Large intestine (tissue), 3 donors: ENCODE results near the gene MTMR3. TPM values are rescaled to one million over a fixed set of nuclear protein-coding genes. Genes with fewer than 3 reads are reported as not detected.

Experiments
- DNase-seq, 2 donors: peaks; one replicate each; pipeline versions ENCODE4 v3.0.0 to v3.0.0-alpha.2; 2013
- H3K27ac ChIP-seq: one replicate; pipeline ENCODE4 v1.5.1; 2013; ENCODE audit warnings: low read length
- H3K27me3 ChIP-seq: 2 replicates; pipeline ENCODE4 v1.6.1; 2013; ENCODE audit warnings: low read length; ENCODE audit not compliant: control insufficient read depth, insufficient read depth
- H3K36me3 ChIP-seq: 2 replicates; pipeline ENCODE4 v1.6.1; 2013; ENCODE audit warnings: low read length; ENCODE audit not compliant: control insufficient read depth, insufficient read depth
- H3K4me1 ChIP-seq: one replicate; pipeline ENCODE4 v1.6.1; 2013; ENCODE audit warnings: low read length; ENCODE audit not compliant: control insufficient read depth, insufficient read depth
- H3K4me3 ChIP-seq: one replicate; pipeline ENCODE4 v1.5.1; 2013; ENCODE audit warnings: low read length
- H3K9me3 ChIP-seq: one replicate; pipeline ENCODE4 v1.6.1; 2013; ENCODE audit warnings: mild to moderate bottlenecking, low read depth, low read length, moderate library complexity; ENCODE audit not compliant: control insufficient read depth
- WGBS: methylation state at CpG from one replicate; pipeline ENCODE4 v1.1.5; 2013; ENCODE audit warnings: low lambda C conversion rate; ENCODE audit not compliant: insufficient coverage; 5-methylcytosine and 5-hydroxymethylcytosine counted together
- polyA plus RNA-seq: library from polyadenylated mRNA; unstranded; fragments of 120-200 nt; gene quantifications from one replicate; pipeline ENCODE4 v1.2.1, GENCODE V29; 2013

The MTMR3 gene
- polyA plus RNA-seq, 1 donor = 32.2 TPM

- WGBS = no CpG with 5 or more reads among the region's 1 CpG
- Histone ChIP-seq H3K27me3 (no peaks in the 10 kb centered on the region), H3K4me1 (peaks cover 7% of the 10 kb centered on the region), H3K27ac (no peak overlapping the region), H3K4me3 (no peak overlapping the region), H3K36me3 (no peaks in the 10 kb centered on the region), H3K9me3 (no peaks in the 10 kb centered on the region)
- no peak for DNase-seq
Measured at GRCh38 chr22:29886596-29886995, 3.6 kb downstream of the MTMR3 start.

GRCh38 chr22:29887358-29887757 lies 4.4 kb downstream of the MTMR3 start:
- WGBS = no CpG with 5 or more reads among the region's 2 CpGs
- no peaks in the 10 kb centered on the region for H3K27me3 ChIP-seq
- peaks cover 7% of the 10 kb centered on the region for H3K4me1 ChIP-seq
- no peak overlapping the region for H3K27ac ChIP-seq
- H3K4me3 ChIP-seq = no peak overlapping the region
- no peaks in the 10 kb centered on the region for H3K9me3 ChIP-seq
- no peaks in the 10 kb centered on the region for H3K36me3 ChIP-seq
- DNase-seq = no peak

- 96% methylated on average over 4 of the region's 5 CpGs for WGBS
- Histone ChIP-seq H3K4me3 (no peak overlapping the region), H3K36me3 (no peaks in the 10 kb centered on the region), H3K27me3 (no peaks in the 10 kb centered on the region), H3K4me1 (no peaks in the 10 kb centered on the region), H3K27ac (no peak overlapping the region), H3K9me3 (no peaks in the 10 kb centered on the region)
- DNase-seq = no peak
Measured at GRCh38 chr22:29890760-29891159, 7.8 kb downstream of the MTMR3 start.

GRCh38 chr22:29892315-29893156 lies 9.6 kb downstream of the MTMR3 start:
- WGBS = no CpG with 5 or more reads among the region's 1 CpG
- no peaks in the 10 kb centered on the region for H3K27me3 ChIP-seq
- no peak overlapping the region for H3K4me3 ChIP-seq
- no peak for DNase-seq
- H3K27ac ChIP-seq = no peak overlapping the region
- no peaks in the 10 kb centered on the region for H3K4me1 ChIP-seq
- no peaks in the 10 kb centered on the region for H3K36me3 ChIP-seq
- no peaks in the 10 kb centered on the region for H3K9me3 ChIP-seq

DNA sequence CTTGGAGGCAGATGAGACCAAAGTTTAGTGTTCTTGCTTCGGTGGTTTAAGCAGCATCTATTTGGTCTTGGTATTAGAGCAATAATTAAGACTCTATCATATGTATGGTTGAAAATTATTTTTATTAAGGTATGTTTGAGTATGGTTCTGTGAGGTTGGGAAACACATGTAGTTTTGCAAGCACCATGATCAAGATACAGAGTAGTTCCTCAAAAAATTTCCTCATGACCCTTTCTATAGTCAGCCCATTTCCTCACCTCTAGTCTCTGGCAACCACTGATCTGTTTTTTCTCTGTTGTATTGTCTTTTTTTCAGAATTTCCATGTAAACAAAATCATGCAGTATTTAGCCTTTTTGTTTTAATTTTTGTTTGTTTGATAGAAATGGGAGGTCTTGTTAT lies 18.4 kb downstream of the MTMR3 start:
- no peaks in the 10 kb centered on the region for H3K27me3 ChIP-seq
- H3K4me3 ChIP-seq = no peak overlapping the region
- 100% methylated on average over 1 of the region's 1 CpG for WGBS
- H3K9me3 ChIP-seq = no peaks in the 10 kb centered on the region
- no peak overlapping the region for H3K27ac ChIP-seq
- H3K36me3 ChIP-seq = no peaks in the 10 kb centered on the region
- no peak for DNase-seq
- H3K4me1 ChIP-seq = no peaks in the 10 kb centered on the region

DNA sequence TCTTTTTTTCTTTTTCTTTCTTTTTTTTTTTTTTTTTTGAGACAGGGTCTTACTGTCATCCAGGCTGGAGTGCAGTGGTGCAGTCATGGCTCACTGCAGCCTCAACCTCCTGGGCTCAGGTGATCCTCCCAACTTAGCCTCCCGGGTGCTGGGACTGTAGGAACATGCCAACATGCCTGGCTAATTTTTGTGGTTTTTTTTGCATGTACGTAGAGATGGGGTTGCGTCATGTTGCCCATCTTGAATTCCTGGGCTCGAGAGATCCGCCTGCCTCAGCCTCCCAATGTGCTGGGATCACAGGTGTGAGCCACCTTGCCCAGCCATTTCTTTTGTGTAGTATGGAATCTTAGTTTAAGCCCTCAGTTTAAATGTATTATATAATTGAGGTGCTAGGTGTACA lies 20.4 kb downstream of the MTMR3 start:
- H3K27me3 ChIP-seq = no peaks in the 10 kb centered on the region
- H3K9me3 ChIP-seq = no peaks in the 10 kb centered on the region
- no CpG with 5 or more reads among the region's 5 CpGs for WGBS
- H3K36me3 ChIP-seq = no peaks in the 10 kb centered on the region
- DNase-seq = no peak
- no peak overlapping the region for H3K4me3 ChIP-seq
- peaks cover 7% of the 10 kb centered on the region for H3K4me1 ChIP-seq
- H3K27ac ChIP-seq = no peak overlapping the region

DNA sequence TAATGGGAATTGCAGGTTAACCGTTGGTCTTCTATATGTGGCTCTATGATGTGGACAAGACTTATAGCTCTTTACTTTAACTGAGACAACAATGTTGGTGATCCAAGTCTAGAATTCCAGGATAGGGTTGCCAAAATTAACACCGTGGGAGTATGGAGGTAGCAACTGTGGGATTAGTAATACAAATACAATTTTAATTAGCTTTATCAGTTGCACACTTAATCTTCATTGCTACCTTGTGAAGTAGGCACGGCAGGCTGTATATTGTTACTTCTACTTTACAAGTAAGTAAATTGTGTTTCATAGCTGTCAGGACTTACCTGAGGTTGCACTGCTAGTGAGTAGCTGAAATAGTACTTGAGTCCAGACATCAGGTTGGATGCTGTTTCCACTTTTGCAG lies 21.0 kb downstream of the MTMR3 start:
- no CpG with 5 or more reads among the region's 3 CpGs for WGBS

DNA sequence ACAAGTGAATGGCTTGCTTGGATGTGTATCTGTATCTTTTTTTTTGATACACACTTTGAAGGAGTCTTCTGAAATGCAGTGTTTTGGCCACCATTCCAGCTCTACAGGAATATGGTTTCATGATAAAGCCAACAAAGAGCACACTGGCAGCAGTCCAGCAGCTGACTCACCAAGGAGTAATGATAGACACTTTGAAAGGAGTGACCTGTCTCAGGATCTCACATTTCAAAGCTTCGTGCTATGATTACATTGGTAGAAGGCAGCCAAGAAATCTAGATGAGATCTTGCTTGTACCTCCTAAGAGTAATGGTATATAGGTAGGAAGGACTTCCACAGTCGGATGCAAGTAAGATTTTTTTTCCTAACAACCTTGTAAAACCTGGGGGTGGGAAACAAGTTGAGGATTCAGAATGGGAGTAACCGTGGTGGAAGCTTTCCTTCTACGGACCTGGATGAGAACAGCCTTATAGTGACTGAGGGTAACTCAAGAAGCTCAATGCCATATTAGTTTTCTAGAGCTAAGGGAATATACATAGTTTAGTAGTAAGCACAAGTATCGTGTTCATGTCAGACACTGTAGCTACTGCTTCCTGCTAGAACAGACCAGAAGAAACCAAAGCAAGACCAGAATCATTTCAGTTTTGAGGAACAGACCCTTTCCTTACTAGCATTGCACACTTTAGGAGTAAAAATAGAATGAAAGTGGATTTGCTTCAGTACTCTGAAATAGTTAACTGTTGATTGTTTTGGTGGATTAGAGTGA lies 25.0 kb downstream of the MTMR3 start:
- Histone ChIP-seq H3K27ac (peak overlapping the region; percentile 30), H3K27me3 (no peaks in the 10 kb centered on the region), H3K9me3 (no peaks in the 10 kb centered on the region), H3K36me3 (no peaks in the 10 kb centered on the region), H3K4me1 (peaks cover 7% of the 10 kb centered on the region), H3K4me3 (no peak overlapping the region)
- DNase-seq = peak; percentile 77 to 86
- no CpG with 5 or more reads among the region's 5 CpGs for WGBS

More for the DNA sequence above, 21.0 kb downstream of the MTMR3 start:
- DNase-seq = no peak
- Histone ChIP-seq H3K4me1 (peaks cover 7% of the 10 kb centered on the region), H3K27me3 (no peaks in the 10 kb centered on the region), H3K36me3 (no peaks in the 10 kb centered on the region), H3K27ac (no peak overlapping the region), H3K9me3 (no peaks in the 10 kb centered on the region), H3K4me3 (no peak overlapping the region)

GRCh38 chr22:29912141-29912540 lies 29.2 kb downstream of the MTMR3 start:
- Histone ChIP-seq H3K27ac (no peak overlapping the region), H3K4me1 (peaks cover 7% of the 10 kb centered on the region), H3K27me3 (no peaks in the 10 kb centered on the region), H3K4me3 (no peak overlapping the region), H3K9me3 (no peaks in the 10 kb centered on the region), H3K36me3 (no peaks in the 10 kb centered on the region)
- DNase-seq = no peak
- no CpG with 5 or more reads among the region's 4 CpGs for WGBS

GRCh38 chr22:29912605-29913398 lies 29.8 kb downstream of the MTMR3 start:
- DNase-seq = peak; percentile 19 to 35

More at GRCh38 chr22:29912605-29913398, 29.8 kb downstream of the MTMR3 start:
- Histone ChIP-seq H3K27ac (no peak overlapping the region), H3K36me3 (no peaks in the 10 kb centered on the region), H3K4me1 (peaks cover 6% of the 10 kb centered on the region), H3K27me3 (no peaks in the 10 kb centered on the region), H3K9me3 (no peaks in the 10 kb centered on the region), H3K4me3 (no peak overlapping the region)
- WGBS = 40% methylated on average over 1 of the region's 5 CpGs
